ES-I3 (cell line): ENCODE data around the gene ACER3.
"Not testable (repeated sequence)": the region's sequence is repeated elsewhere in the genome, so short reads cannot be mapped to it uniquely, and the experiment has no call there.

Experiments
- H3K36me3 ChIP-seq: 2 replicates; pipeline ENCODE4 v1.6.1; 2013; ENCODE audit warnings: mild to moderate bottlenecking, low read length, control low read depth, moderate library complexity; ENCODE audit not compliant: insufficient read depth
- H3K4me1 ChIP-seq: 2 replicates; pipeline ENCODE4 v1.6.1; 2013; ENCODE audit warnings: mild to moderate bottlenecking, control low read depth, low read length; ENCODE audit not compliant: insufficient read depth
- H3K9ac ChIP-seq: 2 replicates; pipeline ENCODE4 v1.6.1; 2013; ENCODE audit warnings: low read depth, mild to moderate bottlenecking, low read length, moderate library complexity
- H3K9me3 ChIP-seq: 2 replicates; pipeline ENCODE4 v1.6.1; 2013; ENCODE audit warnings: mild to moderate bottlenecking, low read length, moderate library complexity; ENCODE audit not compliant: control insufficient read depth, insufficient read depth

Gene ACER3

GRCh38 chr11:76995081-76995576 lies 134.4 kb downstream of the ACER3 start:
- no peaks in the 10 kb centered on the region for H3K36me3 ChIP-seq
- H3K4me1 ChIP-seq: no peaks in the 10 kb centered on the region
- no peak overlapping the region for H3K9ac ChIP-seq
- H3K9me3 ChIP-seq: no peaks in the 10 kb centered on the region

GRCh38 chr11:76997512-76997911 lies 136.8 kb downstream of the ACER3 start:
- H3K36me3 ChIP-seq: no peaks in the 10 kb centered on the region
- H3K9ac ChIP-seq: no peak overlapping the region
- H3K9me3 ChIP-seq: no peaks in the 10 kb centered on the region
- no peaks in the 10 kb centered on the region for H3K4me1 ChIP-seq

GRCh38 chr11:76999597-76999996 lies 138.9 kb downstream of the ACER3 start:
- H3K36me3 ChIP-seq: no peaks in the 10 kb centered on the region
- H3K4me1 ChIP-seq: no peaks in the 10 kb centered on the region
- H3K9me3 ChIP-seq: no peaks in the 10 kb centered on the region
- no peak overlapping the region for H3K9ac ChIP-seq

GRCh38 chr11:77001613-77002012 lies 140.9 kb downstream of the ACER3 start:
- H3K9ac ChIP-seq: no peak overlapping the region
- no peaks in the 10 kb centered on the region for H3K4me1 ChIP-seq
- no peaks in the 10 kb centered on the region for H3K9me3 ChIP-seq
- H3K36me3 ChIP-seq: no peaks in the 10 kb centered on the region

- Histone ChIP-seq H3K9me3 (no peaks in the 10 kb centered on the region), H3K36me3 (no peaks in the 10 kb centered on the region; the same call in 1 of the 2 replicates), H3K4me1 (no peaks in the 10 kb centered on the region), H3K9ac (no peak overlapping the region)
Observed at GRCh38 chr11:77002776-77003175, 142.1 kb downstream of the ACER3 start.

- Histone ChIP-seq H3K4me1 (no peaks in the 10 kb centered on the region), H3K9me3 (no peaks in the 10 kb centered on the region), H3K36me3 (no peaks in the 10 kb centered on the region; the same call in 1 of the 2 replicates), H3K9ac (no peak overlapping the region)
Observed at GRCh38 chr11:77003963-77004362, 143.2 kb downstream of the ACER3 start.

- H3K9ac ChIP-seq: no peak overlapping the region
- H3K9me3 ChIP-seq: no peaks in the 10 kb centered on the region
- H3K36me3 ChIP-seq: no peaks in the 10 kb centered on the region; the same call in 1 of the 2 replicates
- H3K4me1 ChIP-seq: no peaks in the 10 kb centered on the region
Observed at GRCh38 chr11:77009533-77010160, 148.9 kb downstream of the ACER3 start.

GRCh38 chr11:77014669-77015068 lies 154.0 kb downstream of the ACER3 start:
- Histone ChIP-seq H3K9ac (no peak overlapping the region), H3K9me3 (no peaks in the 10 kb centered on the region), H3K36me3 (no peaks in the 10 kb centered on the region), H3K4me1 (peaks cover 4% of the 10 kb centered on the region; the same call in 1 of the 2 replicates)

GRCh38 chr11:77018396-77018924 lies 157.7 kb downstream of the ACER3 start:
- not testable (repeated sequence) for H3K9me3 ChIP-seq, H3K36me3 ChIP-seq, H3K9ac ChIP-seq
- H3K4me1 ChIP-seq: peaks cover 24% of the 10 kb centered on the region

- no peak overlapping the region for H3K9ac ChIP-seq
- H3K36me3 ChIP-seq: no peaks in the 10 kb centered on the region
- no peaks in the 10 kb centered on the region for H3K9me3 ChIP-seq
- H3K4me1 ChIP-seq: peaks cover 24% of the 10 kb centered on the region
Observed at GRCh38 chr11:77019976-77020595, 159.4 kb downstream of the ACER3 start.

GRCh38 chr11:77020734-77021133 lies 160.0 kb downstream of the ACER3 start:
- H3K9me3 ChIP-seq: no peaks in the 10 kb centered on the region
- H3K4me1 ChIP-seq: peaks cover 20% of the 10 kb centered on the region
- H3K9ac ChIP-seq: no peak overlapping the region
- H3K36me3 ChIP-seq: no peaks in the 10 kb centered on the region

GRCh38 chr11:77024745-77025144 lies 164.0 kb downstream of the ACER3 start:
- H3K9me3 ChIP-seq: no peaks in the 10 kb centered on the region
- H3K9ac ChIP-seq: no peak overlapping the region
- H3K36me3 ChIP-seq: no peaks in the 10 kb centered on the region
- peaks cover 20% of the 10 kb centered on the region for H3K4me1 ChIP-seq

GRCh38 chr11:77026221-77026620 lies 165.5 kb downstream of the ACER3 start:
- Histone ChIP-seq H3K9ac (no peak overlapping the region), H3K36me3 (no peaks in the 10 kb centered on the region)

GRCh38 chr11:77026743-77027142 lies 166.0 kb downstream of the ACER3 start:
- Histone ChIP-seq H3K4me1 (peaks cover 5% of the 10 kb centered on the region; the same call in 1 of the 2 replicates), H3K9ac (no peak overlapping the region), H3K9me3 (no peaks in the 10 kb centered on the region), H3K36me3 (no peaks in the 10 kb centered on the region)

More at GRCh38 chr11:77026221-77026620, 165.5 kb downstream of the ACER3 start:
- Histone ChIP-seq H3K4me1 (peaks cover 10% of the 10 kb centered on the region), H3K9me3 (no peaks in the 10 kb centered on the region)

- H3K9ac ChIP-seq: no peak overlapping the region
- H3K9me3 ChIP-seq: no peaks in the 10 kb centered on the region
- 0 out of 2 replicates have a peak, but pooled peaks cover 2% of the 10 kb centered on the region for H3K4me1 ChIP-seq
- no peaks in the 10 kb centered on the region for H3K36me3 ChIP-seq
Observed at GRCh38 chr11:77027275-77027674, 166.6 kb downstream of the ACER3 start.
